ENCODE data around the gene ITGA5. TPM values are rescaled to one million over a fixed set of nuclear protein-coding genes. Genes with fewer than 3 reads are reported as not detected.

ITGA5 gene
- total RNA-seq, 1 experiment from 2014 or later: 35.9 TPM

- no peaks in the 10 kb centered on the region for H3K36me3 ChIP-seq (ENCODE audit: low read depth, low read length)
- no peaks in the 10 kb centered on the region for H3K79me2 ChIP-seq (ENCODE audit: low read length)
- H3K9ac ChIP-seq (ENCODE audit: low read length): no peak overlapping the region
- peaks cover 15% of the 10 kb centered on the region for H3K4me1 ChIP-seq (ENCODE audit: insufficient read depth, low read length)
- H2AFZ ChIP-seq (ENCODE audit: low read length): no peak overlapping the region
- TF ChIP-seq EZH2phosphoT487 (IDR thresholded peaks at IDR 0.05; ENCODE audit: borderline replicate concordance, low read length) (no peak), CTCF (conservative IDR thresholded peaks at IDR 0.05; ENCODE audit: low read depth, low read length) (no peak), EZH2 (IDR thresholded peaks at IDR 0.05; ENCODE audit: low read length, unreplicated experiment) (no peak)
- H3K9me2 ChIP-seq (replicated peaks; ENCODE audit: low read length): no peaks in the 10 kb centered on the region
- H3K27ac ChIP-seq (ENCODE audit: low read length): no peak overlapping the region
- ChIA-PET POLR2A (ENCODE audit: unreplicated experiment) (interaction anchor here (0.6 kb wide), 1 partner anchor 19 kb away, joined by 3 read pairs; no protein-coding TSS in a partner anchor), CTCF (interaction anchor here (0.9 kb wide), 1 partner anchor 13 kb away, joined by 3 read pairs; no protein-coding TSS in a partner anchor)
- BruUV-seq (replicated peaks): no TSS peak
- no peaks in the 10 kb centered on the region for H3F3A ChIP-seq (ENCODE audit: low read length, unreplicated experiment)
- no peaks in the 10 kb centered on the region for H3K9me3 ChIP-seq (ENCODE audit: low read length)
- no peak overlapping the region for H3K4me3 ChIP-seq (ENCODE audit: low read length)
- H4K20me1 ChIP-seq (ENCODE audit: low read length): no peaks in the 10 kb centered on the region
- no peak for DNase-seq
- no peaks in the 10 kb centered on the region for H3K27me3 ChIP-seq (ENCODE audit: low read length)
- intact Hi-C loops (cut with micrococcal nuclease): no loop called here
- no peak overlapping the region for H3K4me2 ChIP-seq (ENCODE audit: low read length)
- no peak for ATAC-seq
Observed at GRCh38 chr12:54387114-54387467, 32.0 kb downstream of the ITGA5 start.

- Histone ChIP-seq H3K27ac (ENCODE audit: low read length) (no peak overlapping the region), H3K9me3 (ENCODE audit: low read length) (no peaks in the 10 kb centered on the region), H3K4me1 (ENCODE audit: insufficient read depth, low read length) (peaks cover 15% of the 10 kb centered on the region), H3K79me2 (ENCODE audit: low read length) (no peaks in the 10 kb centered on the region), H3K36me3 (ENCODE audit: low read depth, low read length) (no peaks in the 10 kb centered on the region), H3K4me3 (ENCODE audit: low read length) (no peak overlapping the region), H2AFZ (ENCODE audit: low read length) (no peak overlapping the region), H3K27me3 (ENCODE audit: low read length) (no peaks in the 10 kb centered on the region), H4K20me1 (ENCODE audit: low read length) (no peaks in the 10 kb centered on the region), H3F3A (ENCODE audit: low read length, unreplicated experiment) (no peaks in the 10 kb centered on the region), H3K4me2 (ENCODE audit: low read length) (no peak overlapping the region), H3K9me2 (replicated peaks; ENCODE audit: low read length) (no peaks in the 10 kb centered on the region), H3K9ac (ENCODE audit: low read length) (no peak overlapping the region)
- ATAC-seq (no peak), DNase-seq (no peak)
- ChIA-PET POLR2A (ENCODE audit: unreplicated experiment) (interaction anchor here (0.6 kb wide), 1 partner anchor 18 kb away, joined by 3 read pairs; no protein-coding TSS in a partner anchor), CTCF (interaction anchor here (0.9 kb wide), 1 partner anchor 13 kb away, joined by 3 read pairs; no protein-coding TSS in a partner anchor)
- intact Hi-C loops (cut with micrococcal nuclease): no loop called here
- TF ChIP-seq CTCF (conservative IDR thresholded peaks at IDR 0.05; ENCODE audit: low read depth, low read length) (no peak), EZH2phosphoT487 (IDR thresholded peaks at IDR 0.05; ENCODE audit: borderline replicate concordance, low read length) (no peak), EZH2 (IDR thresholded peaks at IDR 0.05; ENCODE audit: low read length, unreplicated experiment) (no peak)
- BruUV-seq (replicated peaks): no TSS peak
Observed at GRCh38 chr12:54386403-54387113, 32.5 kb downstream of the ITGA5 start.

GRCh38 chr12:54385251-54385914 lies 33.7 kb downstream of the ITGA5 start:
- H3F3A ChIP-seq (ENCODE audit: low read length, unreplicated experiment): no peaks in the 10 kb centered on the region
- no peaks in the 10 kb centered on the region for H4K20me1 ChIP-seq (ENCODE audit: low read length)
- no peaks in the 10 kb centered on the region for H3K9me3 ChIP-seq (ENCODE audit: low read length)
- ATAC-seq: no peak
- POLR2A ChIA-PET (ENCODE audit: unreplicated experiment): no interaction called here
- CTCF ChIA-PET: no interaction called here
- no peak overlapping the region for H3K4me2 ChIP-seq (ENCODE audit: low read length)
- no peak overlapping the region for H3K27ac ChIP-seq (ENCODE audit: low read length)
- peaks cover 15% of the 10 kb centered on the region for H3K4me1 ChIP-seq (ENCODE audit: insufficient read depth, low read length)
- intact Hi-C loops (cut with micrococcal nuclease): no loop called here
- no peaks in the 10 kb centered on the region for H3K9me2 ChIP-seq (replicated peaks; ENCODE audit: low read length)
- no peak overlapping the region for H2AFZ ChIP-seq (ENCODE audit: low read length)
- TF ChIP-seq CTCF (conservative IDR thresholded peaks at IDR 0.05; ENCODE audit: low read depth, low read length) (no peak), EZH2 (IDR thresholded peaks at IDR 0.05; ENCODE audit: low read length, unreplicated experiment) (no peak), EZH2phosphoT487 (IDR thresholded peaks at IDR 0.05; ENCODE audit: borderline replicate concordance, low read length) (no peak)
- H3K36me3 ChIP-seq (ENCODE audit: low read depth, low read length): no peaks in the 10 kb centered on the region
- H3K79me2 ChIP-seq (ENCODE audit: low read length): no peaks in the 10 kb centered on the region
- no peaks in the 10 kb centered on the region for H3K27me3 ChIP-seq (ENCODE audit: low read length)
- no peak for DNase-seq
- no TSS peak for BruUV-seq (replicated peaks)
- no peak overlapping the region for H3K9ac ChIP-seq (ENCODE audit: low read length)
- H3K4me3 ChIP-seq (ENCODE audit: low read length): no peak overlapping the region
